PFSK-1 (cell line): ENCODE measurements around the gene ZNF280B.

Experiments
- POLR2AphosphoS5 ChIP-seq: IDR thresholded peaks from 2 replicates; pipeline ENCODE4 v1.6.1; 2012; ENCODE audit warnings: low read depth, mild to moderate bottlenecking, control low read depth, low read length, moderate library complexity
- SIN3A ChIP-seq: IDR thresholded peaks from 2 replicates; pipeline ENCODE4 v1.6.1; 2012; ENCODE audit warnings: mild to moderate bottlenecking, low read length, moderate library complexity, borderline replicate concordance; ENCODE audit not compliant: insufficient read depth
- TAF1 ChIP-seq: IDR thresholded peaks from 2 replicates; pipeline ENCODE4 v1.6.1; 2012; ENCODE audit warnings: low read length, control low read depth, borderline replicate concordance; ENCODE audit not compliant: insufficient read depth
- TF ChIP-seq, protein P1 (sequence below), 2 experiments: IDR thresholded peaks; 2 replicates each; pipeline versions ENCODE4 v1.6.1 to v1.8.0; 2011 to 2012; ENCODE audit warnings: low read depth in 2 of 2, low read length in 2 of 2, control low read depth in 1 of 2, inconsistent platforms in 1 of 2, mild to moderate bottlenecking in 1 of 2, moderate library complexity in 1 of 2; ENCODE audit not compliant: insufficient read depth in 1 of 2

DNA sequence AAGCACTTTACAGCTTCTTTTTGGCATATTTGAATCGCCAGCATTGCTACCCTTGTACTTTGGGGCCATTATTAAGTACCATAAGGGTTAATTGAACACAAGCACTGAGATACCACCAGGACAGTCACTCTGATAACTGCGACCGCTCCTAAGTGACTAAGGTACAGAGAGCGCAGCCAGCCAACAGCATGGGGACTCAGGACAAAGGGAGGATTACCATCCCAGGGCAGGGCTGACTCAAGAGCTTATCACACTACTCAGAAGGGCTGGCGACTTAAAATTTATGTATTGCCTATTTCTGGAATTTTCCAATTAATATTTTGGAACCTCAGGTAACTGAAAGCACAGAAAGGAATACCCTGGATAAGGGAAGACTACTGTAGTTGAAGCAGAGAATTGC lies 11.0 kb upstream of the ZNF280B start:
- TF ChIP-seq, protein P1, sequence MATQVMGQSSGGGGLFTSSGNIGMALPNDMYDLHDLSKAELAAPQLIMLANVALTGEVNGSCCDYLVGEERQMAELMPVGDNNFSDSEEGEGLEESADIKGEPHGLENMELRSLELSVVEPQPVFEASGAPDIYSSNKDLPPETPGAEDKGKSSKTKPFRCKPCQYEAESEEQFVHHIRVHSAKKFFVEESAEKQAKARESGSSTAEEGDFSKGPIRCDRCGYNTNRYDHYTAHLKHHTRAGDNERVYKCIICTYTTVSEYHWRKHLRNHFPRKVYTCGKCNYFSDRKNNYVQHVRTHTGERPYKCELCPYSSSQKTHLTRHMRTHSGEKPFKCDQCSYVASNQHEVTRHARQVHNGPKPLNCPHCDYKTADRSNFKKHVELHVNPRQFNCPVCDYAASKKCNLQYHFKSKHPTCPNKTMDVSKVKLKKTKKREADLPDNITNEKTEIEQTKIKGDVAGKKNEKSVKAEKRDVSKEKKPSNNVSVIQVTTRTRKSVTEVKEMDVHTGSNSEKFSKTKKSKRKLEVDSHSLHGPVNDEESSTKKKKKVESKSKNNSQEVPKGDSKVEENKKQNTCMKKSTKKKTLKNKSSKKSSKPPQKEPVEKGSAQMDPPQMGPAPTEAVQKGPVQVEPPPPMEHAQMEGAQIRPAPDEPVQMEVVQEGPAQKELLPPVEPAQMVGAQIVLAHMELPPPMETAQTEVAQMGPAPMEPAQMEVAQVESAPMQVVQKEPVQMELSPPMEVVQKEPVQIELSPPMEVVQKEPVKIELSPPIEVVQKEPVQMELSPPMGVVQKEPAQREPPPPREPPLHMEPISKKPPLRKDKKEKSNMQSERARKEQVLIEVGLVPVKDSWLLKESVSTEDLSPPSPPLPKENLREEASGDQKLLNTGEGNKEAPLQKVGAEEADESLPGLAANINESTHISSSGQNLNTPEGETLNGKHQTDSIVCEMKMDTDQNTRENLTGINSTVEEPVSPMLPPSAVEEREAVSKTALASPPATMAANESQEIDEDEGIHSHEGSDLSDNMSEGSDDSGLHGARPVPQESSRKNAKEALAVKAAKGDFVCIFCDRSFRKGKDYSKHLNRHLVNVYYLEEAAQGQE (IDR thresholded peaks at IDR 0.05; ENCODE audit: insufficient read depth in 1 of 2, low read depth in 2 of 2, low read length in 2 of 2): no peak
- TF ChIP-seq POLR2AphosphoS5 (no peak), TAF1 (no peak), SIN3A (no peak)
